IPS-15b (cell line): ENCODE data around the gene BRD3.

Source experiments
- H3K27me3 ChIP-seq: one replicate; pipeline ENCODE4 v1.6.1; 2013; ENCODE audit warnings: low read length; ENCODE audit not compliant: control insufficient read depth, insufficient read depth
- H3K36me3 ChIP-seq: one replicate; pipeline ENCODE4 v1.6.1; 2013; ENCODE audit warnings: low read length; ENCODE audit not compliant: control insufficient read depth, insufficient read depth
- H3K4me1 ChIP-seq: one replicate; pipeline ENCODE4 v1.6.1; 2013; ENCODE audit warnings: mild to moderate bottlenecking, low read length; ENCODE audit not compliant: control insufficient read depth, insufficient read depth
- H3K4me3 ChIP-seq: one replicate; pipeline ENCODE4 v1.5.1; 2013; ENCODE audit warnings: low read depth, low read length
- H3K9ac ChIP-seq: one replicate; pipeline ENCODE4 v1.6.1; 2013; ENCODE audit warnings: low read depth, mild to moderate bottlenecking, low read length
- H3K9me3 ChIP-seq: one replicate; pipeline ENCODE4 v1.6.1; 2013; ENCODE audit warnings: mild to moderate bottlenecking, low read length; ENCODE audit not compliant: control insufficient read depth, insufficient read depth

Gene BRD3

GRCh38 chr9:134040781-134041648 lies 26.8 kb downstream of the BRD3 start:
- Histone ChIP-seq H3K9ac (no peak overlapping the region), H3K27me3 (no peaks in the 10 kb centered on the region), H3K4me3 (no peak overlapping the region), H3K9me3 (no peaks in the 10 kb centered on the region), H3K36me3 (peaks cover 58% of the 10 kb centered on the region), H3K4me1 (no peaks in the 10 kb centered on the region)

GRCh38 chr9:134040176-134040565 lies 27.7 kb downstream of the BRD3 start:
- no peak overlapping the region for H3K4me3 ChIP-seq
- peaks cover 59% of the 10 kb centered on the region for H3K36me3 ChIP-seq
- no peaks in the 10 kb centered on the region for H3K4me1 ChIP-seq
- no peak overlapping the region for H3K9ac ChIP-seq
- H3K9me3 ChIP-seq: no peaks in the 10 kb centered on the region
- no peaks in the 10 kb centered on the region for H3K27me3 ChIP-seq

GRCh38 chr9:134039386-134040175 lies 28.2 kb downstream of the BRD3 start:
- Histone ChIP-seq H3K9me3 (no peaks in the 10 kb centered on the region), H3K4me3 (no peak overlapping the region), H3K27me3 (no peaks in the 10 kb centered on the region), H3K4me1 (no peaks in the 10 kb centered on the region), H3K9ac (no peak overlapping the region), H3K36me3 (peaks cover 59% of the 10 kb centered on the region)

- no peak overlapping the region for H3K9ac ChIP-seq
- no peaks in the 10 kb centered on the region for H3K27me3 ChIP-seq
- H3K36me3 ChIP-seq: peaks cover 70% of the 10 kb centered on the region
- H3K4me1 ChIP-seq: no peaks in the 10 kb centered on the region
- H3K9me3 ChIP-seq: no peaks in the 10 kb centered on the region
- no peak overlapping the region for H3K4me3 ChIP-seq
Observed at GRCh38 chr9:134037641-134038040, 30.2 kb downstream of the BRD3 start.

- H3K4me1 ChIP-seq: no peaks in the 10 kb centered on the region
- no peak overlapping the region for H3K9ac ChIP-seq
- H3K36me3 ChIP-seq: peaks cover 62% of the 10 kb centered on the region
Observed at GRCh38 chr9:134036130-134036529, 31.7 kb downstream of the BRD3 start.

GRCh38 chr9:134035041-134036039 lies 32.5 kb downstream of the BRD3 start:
- Histone ChIP-seq H3K4me1 (no peaks in the 10 kb centered on the region), H3K4me3 (no peak overlapping the region), H3K9me3 (no peaks in the 10 kb centered on the region), H3K27me3 (no peaks in the 10 kb centered on the region), H3K9ac (no peak overlapping the region), H3K36me3 (peaks cover 63% of the 10 kb centered on the region)

More at GRCh38 chr9:134036130-134036529, 31.7 kb downstream of the BRD3 start:
- no peaks in the 10 kb centered on the region for H3K9me3 ChIP-seq
- H3K4me3 ChIP-seq: no peak overlapping the region
- H3K27me3 ChIP-seq: no peaks in the 10 kb centered on the region

- Histone ChIP-seq H3K4me3 (no peak overlapping the region), H3K36me3 (peaks cover 55% of the 10 kb centered on the region)
Observed at GRCh38 chr9:134034215-134035040, 33.4 kb downstream of the BRD3 start.

GRCh38 chr9:134033516-134034214 lies 34.2 kb downstream of the BRD3 start:
- Histone ChIP-seq H3K4me3 (no peak overlapping the region), H3K27me3 (no peaks in the 10 kb centered on the region), H3K9ac (no peak overlapping the region), H3K36me3 (peaks cover 52% of the 10 kb centered on the region), H3K4me1 (no peaks in the 10 kb centered on the region), H3K9me3 (no peaks in the 10 kb centered on the region)

More at GRCh38 chr9:134034215-134035040, 33.4 kb downstream of the BRD3 start:
- Histone ChIP-seq H3K9ac (no peak overlapping the region), H3K9me3 (no peaks in the 10 kb centered on the region), H3K4me1 (no peaks in the 10 kb centered on the region), H3K27me3 (no peaks in the 10 kb centered on the region)

- H3K27me3 ChIP-seq: no peaks in the 10 kb centered on the region
- H3K4me3 ChIP-seq: no peak overlapping the region
- H3K36me3 ChIP-seq: peaks cover 52% of the 10 kb centered on the region
- no peak overlapping the region for H3K9ac ChIP-seq
- H3K9me3 ChIP-seq: no peaks in the 10 kb centered on the region
- no peaks in the 10 kb centered on the region for H3K4me1 ChIP-seq
Observed at GRCh38 chr9:134032456-134033222, 35.2 kb downstream of the BRD3 start.

GRCh38 chr9:134031783-134032182 lies 36.0 kb downstream of the BRD3 start:
- H3K36me3 ChIP-seq: peaks cover 55% of the 10 kb centered on the region
- no peak overlapping the region for H3K4me3 ChIP-seq
- H3K27me3 ChIP-seq: no peaks in the 10 kb centered on the region
- H3K4me1 ChIP-seq: peaks cover under 1% of the 10 kb centered on the region
- no peak overlapping the region for H3K9ac ChIP-seq
- H3K9me3 ChIP-seq: no peaks in the 10 kb centered on the region
